HCT116 (cell line): ENCODE data around the gene CLASP2.

ENCODE experiments used
- EZH2phosphoT487 ChIP-seq: fragments of 200-600 bp; IDR thresholded peaks from 2 replicates; pipeline ENCODE4 v1.6.1; 2018; ENCODE audit warnings: antibody characterized with exemption, borderline replicate concordance
- POLR2AphosphoS5 ChIP-seq: IDR thresholded peaks from 2 replicates; pipeline ENCODE4 v1.6.1; 2011; ENCODE audit warnings: mild to moderate bottlenecking, low read depth, low read length, moderate library complexity
- RAD21 ChIP-seq: IDR thresholded peaks from 2 replicates; pipeline ENCODE4 v1.6.1; 2012; ENCODE audit warnings: low read depth, mild to moderate bottlenecking

GRCh38 chr3:33592999-33593398, 125.1 kb downstream of the CLASP2 start:
- TF ChIP-seq POLR2AphosphoS5 (no peak), EZH2phosphoT487 (no peak), RAD21 (no peak)
